Trophoblast cell (in vitro differentiated cells and primary cell): ENCODE data around the gene SMO.

Experiments used
- DNase-seq, 2 donors: peaks; one replicate each; pipeline ENCODE4 v3.0.0-alpha.2; 2016
- H2AFZ ChIP-seq: 2 replicates; pipeline ENCODE4 v1.6.1; 2013; ENCODE audit warnings: low read length, moderate library complexity, mild to moderate bottlenecking; ENCODE audit not compliant: insufficient read depth, poor library complexity
- H2AK5ac ChIP-seq: 2 replicates; pipeline ENCODE4 v1.6.1; 2013; ENCODE audit warnings: mild to moderate bottlenecking, low read length
- H2BK120ac ChIP-seq: 2 replicates; pipeline ENCODE4 v1.6.1; 2013; ENCODE audit warnings: low read length, mild to moderate bottlenecking, moderate library complexity; ENCODE audit not compliant: insufficient read depth, poor library complexity
- H2BK12ac ChIP-seq: 2 replicates; pipeline ENCODE4 v1.6.1; 2013; ENCODE audit warnings: mild to moderate bottlenecking, low read length, moderate library complexity
- H2BK5ac ChIP-seq: 2 replicates; pipeline ENCODE4 v1.6.1; 2013; ENCODE audit warnings: low read length, low read depth, moderate library complexity, mild to moderate bottlenecking; ENCODE audit not compliant: poor library complexity
- H3K14ac ChIP-seq: 2 replicates; pipeline ENCODE4 v1.6.1; 2013; ENCODE audit warnings: mild to moderate bottlenecking, low read length
- H3K18ac ChIP-seq: 2 replicates; pipeline ENCODE4 v1.6.1; 2013; ENCODE audit warnings: mild to moderate bottlenecking, low read length
- H3K23ac ChIP-seq: 2 replicates; pipeline ENCODE4 v1.6.1; 2013; ENCODE audit warnings: low read length
- H3K27ac ChIP-seq: 2 replicates; pipeline ENCODE4 v1.5.1; 2013; ENCODE audit warnings: low read depth, mild to moderate bottlenecking, inconsistent platforms, low read length, moderate library complexity
- H3K27me3 ChIP-seq: 2 replicates; pipeline ENCODE4 v1.6.1; 2013; ENCODE audit warnings: inconsistent platforms, mild to moderate bottlenecking, low read length, moderate library complexity; ENCODE audit not compliant: insufficient read depth
- H3K36me3 ChIP-seq, 2 experiments: 1 replicate in 1 of 2; 2 replicates in 1 of 2; pipeline ENCODE4 v1.6.1; 2013; ENCODE audit warnings: low read length in 2 of 2, mild to moderate bottlenecking in 2 of 2, moderate library complexity in 1 of 2; ENCODE audit not compliant: insufficient read depth in 2 of 2, control insufficient read depth in 1 of 2
- H3K4ac ChIP-seq: 2 replicates; pipeline ENCODE4 v1.6.1; 2013; ENCODE audit warnings: low read depth, mild to moderate bottlenecking, low read length, moderate library complexity
- H3K4me1 ChIP-seq, 2 experiments: 1 replicate in 1 of 2; 2 replicates in 1 of 2; pipeline ENCODE4 v1.6.1; 2013; ENCODE audit warnings: low read length in 2 of 2, mild to moderate bottlenecking in 2 of 2, moderate library complexity in 1 of 2; ENCODE audit not compliant: insufficient read depth in 2 of 2, control insufficient read depth in 1 of 2
- H3K4me2 ChIP-seq: 2 replicates; pipeline ENCODE4 v1.6.1; 2013; ENCODE audit warnings: inconsistent platforms, mild to moderate bottlenecking, low read length, moderate library complexity
- H3K4me3 ChIP-seq: 2 replicates; pipeline ENCODE4 v1.5.1; 2013; ENCODE audit warnings: mild to moderate bottlenecking, low read depth, low read length, inconsistent platforms
- H3K79me1 ChIP-seq: one replicate; pipeline ENCODE4 v1.6.1; 2013; ENCODE audit warnings: low read length
- H3K79me2 ChIP-seq: 2 replicates; pipeline ENCODE4 v1.6.1; 2013; ENCODE audit warnings: low read length, mild to moderate bottlenecking; ENCODE audit not compliant: control insufficient read depth, insufficient read depth, poor library complexity
- H3K9ac ChIP-seq: 2 replicates; pipeline ENCODE4 v1.6.1; 2013; ENCODE audit warnings: mild to moderate bottlenecking, low read length
- H3K9me3 ChIP-seq: 2 replicates; pipeline ENCODE4 v1.6.1; 2013; ENCODE audit warnings: low read depth, mild to moderate bottlenecking, control low read depth, inconsistent platforms, low read length; ENCODE audit not compliant: insufficient read depth
- H4K12ac ChIP-seq: 2 replicates; pipeline ENCODE4 v1.6.1; 2013; ENCODE audit warnings: low read depth, mild to moderate bottlenecking, low read length, moderate library complexity
- H4K8ac ChIP-seq: 2 replicates; pipeline ENCODE4 v1.6.1; 2013; ENCODE audit warnings: low read depth, mild to moderate bottlenecking, low read length, moderate library complexity
- H4K91ac ChIP-seq: one replicate; pipeline ENCODE4 v1.6.1; 2013; ENCODE audit warnings: low read depth, mild to moderate bottlenecking, low read length, moderate library complexity
- WGBS: extraction: QIAGEN DNeasy Blood & Tissue Kit; methylation state at CpG from one replicate; pipeline ENCODE4 v1.1.7; 2013; ENCODE audit warnings: missing lambda C conversion rate; ENCODE audit not compliant: insufficient read length, insufficient coverage; ENCODE audit errors: extremely low coverage; 5-methylcytosine and 5-hydroxymethylcytosine counted together

The SMO gene

DNA sequence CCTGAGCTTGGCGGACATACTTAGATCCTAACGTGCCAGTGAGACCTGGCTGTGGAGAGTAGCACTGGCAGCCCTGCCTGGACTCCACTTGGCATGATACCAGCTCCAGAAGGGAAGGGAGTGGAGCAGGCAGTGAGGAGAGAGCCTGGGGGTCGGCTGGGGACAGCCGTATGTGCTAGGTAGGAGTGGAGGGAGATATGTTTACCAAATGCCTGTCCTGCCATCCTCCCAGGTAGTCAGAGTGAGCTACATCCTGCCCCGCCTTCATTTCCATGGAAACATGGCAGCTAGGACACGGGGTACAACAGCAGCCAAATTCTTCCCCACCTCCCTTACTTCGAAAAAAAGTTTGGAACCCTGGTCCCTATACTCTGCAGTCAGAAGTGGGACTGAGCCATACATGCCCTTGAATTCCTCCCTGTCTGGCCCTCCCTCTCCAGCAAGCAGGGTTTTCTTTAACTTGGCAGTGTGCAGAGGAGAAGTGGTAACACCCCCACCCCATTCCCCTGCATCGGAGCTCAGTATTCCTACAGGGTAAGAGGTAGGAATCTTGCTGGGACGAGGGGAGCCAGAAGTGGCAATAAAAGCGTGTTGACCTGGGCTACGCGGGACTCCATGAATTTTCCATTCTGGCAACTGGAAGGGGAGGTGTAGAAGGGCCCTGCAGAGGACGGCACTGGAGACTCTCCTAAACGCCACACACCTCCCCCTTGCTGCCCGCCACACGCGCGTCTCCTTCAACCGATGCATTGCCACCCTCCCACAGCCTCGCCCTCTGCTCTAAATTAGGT lies 20.0 kb upstream of the SMO start:
- no peaks in the 10 kb centered on the region for H3K36me3 ChIP-seq
- no peak overlapping the region for H3K27ac ChIP-seq
- H2BK120ac ChIP-seq = no peak overlapping the region
- H3K23ac ChIP-seq = no peak overlapping the region
- DNase-seq = no peak
- H2AFZ ChIP-seq = no peak overlapping the region
- H4K91ac ChIP-seq = peak overlapping the region; percentile 66
- no peak overlapping the region for H3K4me3 ChIP-seq
- H3K27me3 ChIP-seq = no peaks in the 10 kb centered on the region
- peak overlapping the region; percentile 85 for H3K4me2 ChIP-seq
- no peak overlapping the region for H2BK5ac ChIP-seq
- H3K4ac ChIP-seq = no peak overlapping the region
- H3K9ac ChIP-seq = no peak overlapping the region
- H2AK5ac ChIP-seq = no peak overlapping the region
- peaks cover 5 to 10% of the 10 kb centered on the region in 2 experiments for H3K4me1 ChIP-seq
- peak overlapping the region; percentile 2 for H4K8ac ChIP-seq
- peak overlapping the region; percentile 74 for H4K12ac ChIP-seq
- H3K14ac ChIP-seq = no peak overlapping the region
- H3K79me1 ChIP-seq = peaks cover 3% of the 10 kb centered on the region
- no peak overlapping the region for H3K18ac ChIP-seq
- no peak overlapping the region for H2BK12ac ChIP-seq
- WGBS = no CpG with 5 or more reads among the region's 20 CpGs
- peaks cover 2% of the 10 kb centered on the region for H3K9me3 ChIP-seq
- H3K79me2 ChIP-seq = peaks cover 2% of the 10 kb centered on the region

DNA sequence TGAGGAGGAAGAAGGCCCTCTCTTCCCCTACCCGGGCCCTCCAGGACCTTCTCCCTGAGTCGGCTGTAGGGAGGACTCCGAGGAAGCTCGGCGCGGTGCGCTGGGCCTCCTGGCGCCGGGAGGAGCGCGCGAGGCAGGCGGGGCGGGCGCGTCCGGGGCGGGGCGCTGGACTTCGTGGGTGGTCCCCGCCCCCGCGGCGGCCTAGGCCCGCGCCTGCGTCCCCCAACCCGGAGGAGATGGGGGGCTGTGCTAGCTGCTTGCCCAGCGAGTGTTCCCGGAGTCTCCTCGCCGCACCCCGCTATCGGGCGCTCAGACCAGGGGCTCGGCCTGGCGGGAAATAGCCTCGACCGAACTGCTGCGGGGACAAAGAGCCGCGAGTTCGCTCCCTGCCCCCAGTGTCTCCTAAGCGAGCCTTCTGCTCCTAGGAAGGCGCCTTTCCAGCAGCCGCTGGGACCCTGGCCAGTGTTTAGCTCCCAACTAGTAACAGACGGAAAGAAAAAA lies 19.2 kb upstream of the SMO start:
- H3K79me1 ChIP-seq = peaks cover 3% of the 10 kb centered on the region
- no peaks in the 10 kb centered on the region for H3K36me3 ChIP-seq
- no peak overlapping the region for H3K23ac ChIP-seq
- H2BK120ac ChIP-seq = peak overlapping the region; percentile 72
- H4K12ac ChIP-seq = peak overlapping the region; percentile 95
- H2BK12ac ChIP-seq = peak overlapping the region; percentile 82
- H2BK5ac ChIP-seq = peak overlapping the region; percentile 63
- H3K27ac ChIP-seq = no peak overlapping the region
- peak overlapping the region; percentile 85 for H3K4me2 ChIP-seq
- peak overlapping the region; percentile 45 for H3K9ac ChIP-seq
- H2AK5ac ChIP-seq = no peak overlapping the region
- H3K18ac ChIP-seq = peak overlapping the region; percentile 37
- H4K91ac ChIP-seq = peak overlapping the region; percentile 66
- WGBS = no CpG with 5 or more reads among the region's 47 CpGs
- H3K79me2 ChIP-seq = peaks cover 2% of the 10 kb centered on the region
- H3K4ac ChIP-seq = peak overlapping the region; percentile 40
- peak overlapping the region; percentile 98 for H2AFZ ChIP-seq
- peaks cover 5 to 10% of the 10 kb centered on the region in 2 experiments for H3K4me1 ChIP-seq
- DNase-seq = peak in 1 of 2 donors; percentile 30
- peak overlapping the region; percentile 90 for H3K14ac ChIP-seq
- no peaks in the 10 kb centered on the region for H3K27me3 ChIP-seq
- H4K8ac ChIP-seq = peak overlapping the region; percentile 57
- H3K9me3 ChIP-seq = peaks cover 2% of the 10 kb centered on the region
- H3K4me3 ChIP-seq = peak overlapping the region; percentile 63

- peaks cover 5 to 10% of the 10 kb centered on the region in 2 experiments for H3K4me1 ChIP-seq
- no peak overlapping the region for H3K4me3 ChIP-seq
- no peak overlapping the region for H2BK120ac ChIP-seq
- H3K9ac ChIP-seq = no peak overlapping the region
- no peak overlapping the region for H2BK5ac ChIP-seq
- peak overlapping the region; percentile 85 for H3K4me2 ChIP-seq
- peaks cover 2% of the 10 kb centered on the region for H3K9me3 ChIP-seq
- H2BK12ac ChIP-seq = no peak overlapping the region
- H2AFZ ChIP-seq = no peak overlapping the region
- no peaks in the 10 kb centered on the region for H3K36me3 ChIP-seq
- no peaks in the 10 kb centered on the region for H3K27me3 ChIP-seq
- no peak overlapping the region for H2AK5ac ChIP-seq
- no peak overlapping the region for H3K23ac ChIP-seq
- H3K79me1 ChIP-seq = peaks cover 3% of the 10 kb centered on the region
- no peak overlapping the region for H4K91ac ChIP-seq
- WGBS = no CpG with 5 or more reads among the region's 16 CpGs
- H3K4ac ChIP-seq = no peak overlapping the region
- no peak overlapping the region for H3K18ac ChIP-seq
- no peak overlapping the region for H3K27ac ChIP-seq
- DNase-seq = no peak
- H4K8ac ChIP-seq = peak overlapping the region; percentile 43
- H4K12ac ChIP-seq = no peak overlapping the region
- H3K14ac ChIP-seq = no peak overlapping the region
- peaks cover 2% of the 10 kb centered on the region for H3K79me2 ChIP-seq
Observed at GRCh38 chr7:129169686-129170440, 18.6 kb upstream of the SMO start.

GRCh38 chr7:129170441-129171021 lies 17.9 kb upstream of the SMO start:
- Histone ChIP-seq H3K4ac (no peak overlapping the region), H3K4me1 (peaks cover 5 to 10% of the 10 kb centered on the region in 2 experiments), H4K8ac (no peak overlapping the region), H2BK5ac (no peak overlapping the region), H2AK5ac (no peak overlapping the region), H3K79me2 (peaks cover 2% of the 10 kb centered on the region), H3K79me1 (peaks cover 3% of the 10 kb centered on the region), H2BK12ac (no peak overlapping the region), H3K4me3 (no peak overlapping the region), H2BK120ac (no peak overlapping the region), H3K4me2 (no peak overlapping the region), H3K18ac (no peak overlapping the region), H4K12ac (no peak overlapping the region), H3K9ac (no peak overlapping the region), H4K91ac (no peak overlapping the region), H3K36me3 (no peaks in the 10 kb centered on the region), H3K23ac (no peak overlapping the region), H3K14ac (no peak overlapping the region), H3K9me3 (peaks cover 2% of the 10 kb centered on the region), H3K27me3 (no peaks in the 10 kb centered on the region), H3K27ac (no peak overlapping the region), H2AFZ (no peak overlapping the region)
- no CpG with 5 or more reads among the region's 11 CpGs for WGBS
- no peak for DNase-seq
